Right lobe of liver (tissue), 6 donors: ENCODE measurements around the gene TTC6. TPM values are rescaled to one million over a fixed set of nuclear protein-coding genes. Genes with fewer than 3 reads are reported as not detected.

Source experiments
- ATAC-seq, 4 donors: fragments of 200-7000 bp; cut with Tn5 transposase; one replicate each; pipeline ENCODE4 v1.9.1; 2020; ENCODE audit warnings: mild to moderate bottlenecking in 4 of 4, moderate library complexity in 4 of 4
- DNase-seq, 3 donors: peaks; one replicate each; pipeline ENCODE4 v3.0.0-alpha.2; 2020
- H3K27ac ChIP-seq, 3 donors: fragments of 200-600 bp; one replicate each; pipeline ENCODE4 v1.8.0; 2022
- H3K27me3 ChIP-seq, 2 donors: fragments of 200-600 bp; one replicate each; pipeline ENCODE4 v1.8.0; 2022
- H3K36me3 ChIP-seq, 4 donors: fragments of 200-600 bp; sonication (generic) in 1 of 4; one replicate each; pipeline versions ENCODE4 v1.5.1 to v1.8.0; 2017 to 2022; ENCODE audit warnings: control low read depth in 1 of 4
- H3K4me1 ChIP-seq, 4 donors: fragments of 200-600 bp; sonication (generic) in 1 of 4; one replicate each; pipeline versions ENCODE4 v1.5.1 to v1.8.0; 2017 to 2022; ENCODE audit warnings: control low read depth in 1 of 4
- H3K4me3 ChIP-seq, 3 donors: fragments of 200-600 bp; one replicate each; pipeline ENCODE4 v1.8.0; 2022
- H3K9me3 ChIP-seq, 4 donors: fragments of 200-600 bp; sonication (generic) in 1 of 4; one replicate each; pipeline versions ENCODE4 v1.5.1 to v1.8.0; 2017 to 2022; ENCODE audit warnings: control low read depth in 1 of 4
- CTCF ChIP-seq, 4 donors: fragments of 200-600 bp in 3 of 4; fragments of 450-650 bp in 1 of 4; IDR thresholded peaks; one replicate each; pipeline versions ENCODE4 v1.5.1 to v1.8.0; 2016 to 2022; ENCODE audit warnings: antibody characterized with exemption in 4 of 4, mild to moderate bottlenecking in 2 of 4
- POLR2A ChIP-seq: fragments of 450-650 bp; IDR thresholded peaks from one replicate; pipeline ENCODE4 v1.6.1; 2017; ENCODE audit warnings: antibody characterized with exemption, mild to moderate bottlenecking
- WGBS: methylation state at CpG from one replicate; pipeline ENCODE4 v1.1.6; 2018; ENCODE audit warnings: low coverage, low lambda C conversion rate; ENCODE audit not compliant: insufficient coverage; ENCODE audit errors: missing lambda C conversion rate; 5-methylcytosine and 5-hydroxymethylcytosine counted together
- intact Hi-C, 2 donors: fragments of 100-400 bp; cut with DNase I; formaldehyde crosslinking; loops; one replicate each; pipeline versions ENCODE4 v1.11.2 to v1.14.1; 2022
- total RNA-seq, 6 experiments: library from RNA; depleted of rRNA in 2 of 6; stranded (reverse); fragments of >200 nt in 2 of 6; fragmentation: NEBNext Ultra II Directional in 3 of 6; extraction: Animal tissue kit (Norgen Biotek cat#: 25700) in 3 of 6; gene quantifications; one replicate each; pipeline versions ENCODE4 v1.1.0 to v1.2.4, GENCODE V29; 2016 to 2023
- donor health status: DM: no; HTN: yes; CAD: no.
- donor health status: DM: no; HTN: no; CAD: no.
- donor health status: DM: no; HTN: no; CAD: no.
- donor health status: DM: no; HTN: yes; CAD: no.
- donor health status: DM: no; HTN: yes; CAD: no.

TTC6 gene
- total RNA-seq, 6 experiments from 2014 or later = 3.7 to 10.4 (median 4.6) TPM

GRCh38 chr14:37573356-37573755 is 22.1 kb upstream of the TTC6 start:
- DNase-seq = no peak
- Histone ChIP-seq H3K4me3 (no peak overlapping the region), H3K27me3 (no peaks in the 10 kb centered on the region), H3K4me1 (no peaks in the 10 kb centered on the region), H3K9me3 (no peaks in the 10 kb centered on the region), H3K36me3 (no peaks in the 10 kb centered on the region), H3K27ac (no peak overlapping the region)
- TF ChIP-seq CTCF (IDR thresholded peaks at IDR 0.05) (no peak), POLR2A (no peak)
- intact Hi-C loops = no loop called here
- 95% methylated on average over 2 of the region's 2 CpGs for WGBS
- no peak for ATAC-seq

GRCh38 chr14:37579274-37579673 is 16.2 kb upstream of the TTC6 start:
- Histone ChIP-seq H3K4me3 (no peak overlapping the region), H3K36me3 (no peaks in the 10 kb centered on the region), H3K27ac (no peak overlapping the region), H3K9me3 (no peaks in the 10 kb centered on the region), H3K4me1 (peaks cover 0 to 4% (median 0%) of the 10 kb centered on the region in 4 donors), H3K27me3 (no peaks in the 10 kb centered on the region)
- ATAC-seq (no peak), DNase-seq (no peak)
- 47% methylated on average over 5 of the region's 9 CpGs for WGBS
- no peak for TF ChIP-seq CTCF (IDR thresholded peaks at IDR 0.05)
- TF ChIP-seq POLR2A = no peak
- intact Hi-C loops = no loop called here

- WGBS = 87% methylated on average over 2 of the region's 2 CpGs
- Histone ChIP-seq H3K36me3 (no peaks in the 10 kb centered on the region), H3K4me1 (peaks cover 0 to 4% (median 0%) of the 10 kb centered on the region in 4 donors), H3K27me3 (no peaks in the 10 kb centered on the region), H3K27ac (no peak overlapping the region), H3K9me3 (no peaks in the 10 kb centered on the region), H3K4me3 (no peak overlapping the region)
- DNase-seq (no peak), ATAC-seq (no peak)
- intact Hi-C loops = no loop called here
- TF ChIP-seq POLR2A (no peak), CTCF (IDR thresholded peaks at IDR 0.05) (no peak)
Measured at GRCh38 chr14:37580146-37580545, 15.3 kb upstream of the TTC6 start.

- no peaks in the 10 kb centered on the region for H3K27me3 ChIP-seq
- peak; percentile 61 to 77 (median 70) for DNase-seq
- H3K9me3 ChIP-seq = no peaks in the 10 kb centered on the region
- H3K4me3 ChIP-seq = peak overlapping the region; percentile 53 to 70 (median 59)
- peak; percentile 60 to 76 (median 66) for ATAC-seq
- peaks cover 0 to 19% (median 0%) of the 10 kb centered on the region in 4 donors for H3K4me1 ChIP-seq
- peak overlapping the region; percentile 61 to 79 (median 68) for H3K27ac ChIP-seq
- TF ChIP-seq CTCF (IDR thresholded peaks at IDR 0.05) = no peak
- TF ChIP-seq POLR2A = peak; percentile 61
- intact Hi-C loops = no loop called here
- H3K36me3 ChIP-seq = no peaks in the 10 kb centered on the region
- WGBS = 3% methylated on average over 18 of the region's 67 CpGs
Measured at GRCh38 chr14:37583358-37584210, 11.8 kb upstream of the TTC6 start.
